HG03097 (cell line): ENCODE data around the gene ARRB2.

Experiments used
- ATAC-seq: cut with Tn5 transposase; IDR thresholded peaks from one replicate; pipeline ENCODE4 v1.9.1; 2021; ENCODE audit not compliant: unreplicated experiment, low FRiP score

Gene ARRB2

DNA sequence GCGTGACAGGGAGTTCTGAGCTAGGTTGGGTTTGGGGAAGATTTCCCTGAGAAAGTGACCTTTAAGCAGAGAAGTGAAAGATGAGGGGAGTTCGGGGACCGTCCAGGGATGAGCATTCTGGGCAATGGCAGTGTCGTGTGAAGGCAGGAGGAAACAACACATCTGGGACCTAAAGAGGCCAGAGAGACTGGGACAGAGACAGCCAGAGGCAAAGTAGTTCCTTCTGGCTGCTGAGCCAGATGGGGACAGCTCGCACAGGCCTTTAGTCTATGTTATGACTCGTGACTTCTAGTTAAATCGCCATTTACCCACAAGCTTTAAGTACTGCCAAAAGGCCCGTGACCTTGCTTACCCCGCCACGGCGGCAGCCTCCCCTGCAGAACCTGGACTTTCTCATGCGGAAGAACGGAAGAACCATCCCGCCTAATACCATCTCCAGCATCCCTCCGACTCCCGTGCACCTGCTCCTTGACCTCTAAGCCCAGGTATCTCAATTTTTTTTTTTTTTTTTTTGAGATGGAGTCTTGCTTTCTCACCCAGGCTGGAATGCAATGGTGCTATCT lies 12.3 kb downstream of the ARRB2 start:
- ATAC-seq, result no peak

DNA sequence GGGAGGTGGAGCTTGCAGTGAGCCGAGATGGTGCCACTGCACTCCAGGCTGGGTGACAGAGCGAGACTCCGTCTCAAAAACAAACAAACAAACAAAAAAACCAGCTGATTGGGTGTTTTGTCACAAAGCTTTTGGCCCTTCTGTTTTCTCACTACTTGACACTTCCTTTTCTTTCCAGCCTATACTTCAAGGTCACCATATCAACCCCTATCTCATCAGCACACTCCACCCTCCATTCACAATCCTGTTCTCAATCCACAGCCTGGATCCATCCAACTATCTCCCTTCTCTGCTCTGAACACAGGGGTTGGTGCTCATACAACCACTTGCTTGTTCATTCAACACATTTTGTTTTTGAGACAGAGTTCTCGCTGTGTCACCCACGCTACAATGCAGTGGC lies 14.2 kb downstream of the ARRB2 start:
- ATAC-seq, result no peak

DNA sequence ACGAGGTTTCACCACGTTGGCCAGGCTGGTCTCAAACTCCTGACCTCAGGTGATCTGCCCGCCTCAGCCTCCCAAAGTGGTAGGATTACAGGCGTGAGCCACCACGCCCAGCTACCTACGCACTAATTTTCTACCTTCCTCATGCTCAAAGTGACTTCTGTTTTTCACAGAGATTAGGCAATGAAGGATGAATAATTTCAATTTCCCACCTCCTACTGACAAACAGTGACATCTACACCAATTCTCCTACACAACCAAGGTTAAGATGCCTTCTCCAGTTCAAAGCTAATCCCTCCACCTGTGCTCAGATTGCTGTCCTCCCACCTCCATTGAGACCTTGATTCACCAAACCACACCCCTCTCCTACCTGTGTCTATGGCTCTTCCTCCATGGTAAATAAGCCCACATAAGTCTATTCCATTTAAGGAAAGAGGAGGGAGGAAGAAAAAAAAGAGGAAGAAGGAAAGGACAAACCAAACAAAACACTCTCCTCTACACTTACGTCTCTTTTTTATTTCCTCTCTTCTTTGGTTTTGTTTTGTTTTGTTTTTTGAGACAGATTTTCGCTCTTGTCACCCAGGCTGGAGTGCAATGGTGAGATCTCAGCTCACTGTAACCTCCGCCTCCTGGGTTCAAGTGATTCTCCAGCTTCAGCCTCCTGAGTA lies 15.3 kb downstream of the ARRB2 start:
- no peak for ATAC-seq

GRCh38 chr17:4728124-4728523 lies 17.7 kb downstream of the ARRB2 start:
- ATAC-seq, result no peak

DNA sequence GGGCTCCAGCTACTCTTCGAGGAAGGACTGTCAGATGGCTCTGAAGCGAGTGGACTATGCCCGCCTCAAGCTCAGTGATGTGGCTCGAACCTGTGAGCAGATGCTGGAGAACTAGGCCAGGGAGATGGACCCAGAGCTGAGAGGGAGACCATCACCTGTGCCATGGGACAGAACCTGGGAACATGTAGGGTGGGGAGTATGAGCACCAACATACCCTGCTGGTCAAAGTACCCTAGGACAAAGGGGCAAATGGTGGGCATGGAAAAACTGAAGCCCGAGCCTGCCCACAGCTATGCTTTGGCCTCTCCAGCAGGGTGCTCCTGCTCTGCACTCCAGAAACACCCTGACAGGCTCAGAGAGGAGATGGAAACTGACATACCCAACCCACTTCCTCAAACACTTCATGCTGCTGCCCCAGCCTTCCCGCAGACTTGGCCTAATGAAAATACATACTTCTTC lies 22.7 kb downstream of the ARRB2 start:
- ATAC-seq, result no peak

- no peak for ATAC-seq
Observed at GRCh38 chr17:4734857-4735475, 24.5 kb downstream of the ARRB2 start.

DNA sequence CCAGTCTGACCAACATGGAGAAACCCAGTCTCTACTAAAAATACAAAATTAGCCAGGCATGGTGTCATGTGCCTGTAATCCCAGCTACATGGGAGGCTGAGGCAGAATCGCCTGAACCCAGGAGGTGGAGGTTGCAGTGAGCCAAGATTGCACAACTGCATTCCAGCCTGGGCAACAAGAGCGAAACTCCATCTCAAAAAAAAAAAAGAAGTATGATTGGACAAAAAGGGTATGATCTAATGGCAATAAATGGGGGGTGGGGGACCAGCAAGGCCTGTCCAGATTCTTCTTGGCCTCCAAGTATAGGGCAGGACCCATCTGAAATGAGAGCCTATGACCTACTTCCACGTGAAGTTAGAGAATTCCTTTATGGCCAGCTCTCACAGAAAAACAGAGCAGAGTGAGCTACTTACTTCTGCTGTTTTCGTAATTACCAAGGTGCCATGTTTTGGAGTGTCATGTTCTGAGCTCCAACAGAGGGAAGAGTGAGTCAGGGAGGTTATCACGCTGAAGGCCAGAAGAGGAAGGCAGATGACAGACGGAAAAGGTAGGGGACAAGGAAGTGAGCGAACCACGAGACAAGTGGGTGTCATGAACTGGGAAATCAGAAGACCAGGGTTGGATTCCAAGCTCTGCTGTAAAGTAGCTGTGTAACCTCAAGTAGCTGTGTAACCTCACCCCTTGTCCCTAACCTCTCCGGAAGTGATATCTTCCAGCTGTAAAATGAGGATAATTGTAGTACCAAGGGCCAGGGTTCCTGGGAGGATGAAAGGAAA lies 25.6 kb downstream of the ARRB2 start:
- no peak for ATAC-seq

DNA sequence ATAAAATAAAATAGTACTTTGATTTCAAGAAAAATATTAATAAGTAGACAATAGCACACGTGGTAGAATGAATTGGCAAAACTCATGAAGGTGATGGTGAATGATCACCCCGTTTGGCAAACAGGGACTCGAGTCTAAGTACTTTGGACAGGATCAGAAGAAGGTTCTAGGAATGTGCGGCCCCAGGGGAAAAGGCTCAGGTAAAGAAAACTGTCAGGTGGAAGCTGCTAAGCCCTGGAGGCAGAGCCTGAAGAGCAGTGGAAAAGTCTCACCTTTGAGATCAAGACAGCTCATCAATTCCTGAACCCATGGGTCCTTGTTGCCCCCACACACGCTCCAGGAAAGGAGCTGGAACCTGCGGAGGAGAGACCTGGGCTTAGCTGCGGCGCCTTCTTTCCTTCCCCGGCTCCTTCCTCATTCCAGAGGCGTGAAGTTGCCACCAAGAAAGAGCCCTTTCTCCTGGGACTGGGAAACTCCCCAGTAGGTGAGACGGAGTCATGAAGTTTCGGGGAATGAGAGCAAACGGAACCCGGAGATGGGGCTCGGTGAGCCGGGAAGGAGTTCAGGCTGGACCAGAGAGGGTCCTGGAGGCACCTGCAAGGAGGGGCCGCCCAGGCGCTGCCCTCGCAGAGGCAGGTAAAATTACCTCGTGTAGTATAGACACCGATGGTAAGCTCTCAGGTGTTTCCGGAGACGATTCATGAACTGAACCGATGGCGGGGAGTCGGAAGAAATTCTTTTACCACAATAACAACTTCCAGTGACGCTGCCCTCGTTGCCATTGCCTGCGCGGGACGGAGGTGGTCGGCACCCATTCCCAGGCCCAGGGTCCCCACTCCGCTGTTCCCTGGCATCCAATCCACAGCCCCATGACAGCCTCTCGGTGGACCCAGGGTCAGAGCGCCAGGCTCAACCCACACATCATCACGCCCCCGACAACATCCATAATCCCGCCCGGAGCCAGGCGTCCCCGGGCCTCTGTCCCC lies 28.0 kb downstream of the ARRB2 start:
- ATAC-seq, result no peak

GRCh38 chr17:4739122-4740024 lies 28.9 kb downstream of the ARRB2 start, which contains the start of the genes CXCL16 and ZMYND15:
Gene CXCL16, minus strand, starts transcription at chr17:4739928. Its CDS starts 589 bp downstream, at chr17:4739339.
Gene ZMYND15, plus strand, starts transcription at chr17:4739833. Its CDS starts 716 bp downstream, at chr17:4740549.
- ATAC-seq, result no peak

DNA sequence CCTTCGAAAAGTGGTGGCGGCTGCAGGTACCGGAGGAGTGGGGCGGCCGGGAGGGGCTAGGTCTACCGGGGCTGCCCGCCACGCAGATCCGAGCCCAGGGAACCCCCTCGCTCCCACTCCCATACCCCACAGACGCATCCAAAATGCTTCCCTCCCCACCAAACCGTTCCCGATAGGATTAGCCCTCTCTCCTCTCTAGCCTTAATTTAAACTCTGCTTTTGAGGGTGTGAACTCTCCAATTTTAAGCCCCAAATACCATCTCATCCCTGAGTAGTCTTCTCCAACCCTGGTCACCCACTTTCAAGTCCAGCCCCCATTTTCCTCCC lies 29.6 kb downstream of the ARRB2 start:
- no peak for ATAC-seq

DNA sequence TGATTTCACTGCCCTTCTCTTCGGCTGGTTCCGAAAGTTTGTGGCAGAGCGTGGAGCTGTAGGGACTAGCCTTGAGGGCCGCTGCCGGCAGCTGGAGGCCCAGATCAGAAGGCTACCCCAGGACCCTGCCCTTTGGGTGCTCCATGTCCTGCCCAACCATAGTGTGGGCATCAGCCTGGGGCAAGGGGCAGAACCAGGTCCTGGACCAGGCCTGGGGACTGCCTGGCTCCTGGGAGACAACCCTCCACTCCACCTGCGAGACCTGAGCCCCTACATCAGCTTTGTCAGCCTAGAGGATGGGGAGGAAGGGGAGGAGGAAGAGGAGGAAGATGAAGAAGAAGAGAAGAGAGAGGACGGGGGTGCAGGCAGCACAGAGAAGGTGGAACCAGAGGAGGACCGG lies 30.2 kb downstream of the ARRB2 start:
- no peak for ATAC-seq

- ATAC-seq, result no peak
Observed at GRCh38 chr17:4741544-4741943, 31.1 kb downstream of the ARRB2 start.

DNA sequence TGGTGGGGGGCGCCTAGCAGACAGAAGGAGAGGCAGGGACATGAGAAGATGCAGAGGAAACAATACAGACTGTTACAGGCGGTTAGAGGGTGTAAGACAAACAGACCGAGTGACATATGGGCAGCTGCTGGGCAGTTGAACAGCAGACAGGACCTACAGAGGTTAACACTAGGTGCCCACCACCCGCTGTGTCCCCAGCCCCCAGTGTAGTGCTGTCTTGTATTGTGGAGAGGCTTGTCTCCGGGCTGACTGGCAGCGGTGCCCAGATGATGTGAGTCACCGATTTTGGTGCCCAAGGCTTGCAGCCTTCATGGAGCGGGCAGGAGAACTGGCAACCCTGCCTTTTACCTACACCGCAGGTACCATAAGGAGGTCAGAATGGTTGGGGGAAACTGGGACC lies 31.7 kb downstream of the ARRB2 start:
- no peak for ATAC-seq

- no peak for ATAC-seq
Observed at GRCh38 chr17:4742629-4743028, 32.2 kb downstream of the ARRB2 start.

- no peak for ATAC-seq
Observed at GRCh38 chr17:4743216-4743615, 32.8 kb downstream of the ARRB2 start.

- ATAC-seq, result no peak
Observed at GRCh38 chr17:4743898-4744297, 33.5 kb downstream of the ARRB2 start.

DNA sequence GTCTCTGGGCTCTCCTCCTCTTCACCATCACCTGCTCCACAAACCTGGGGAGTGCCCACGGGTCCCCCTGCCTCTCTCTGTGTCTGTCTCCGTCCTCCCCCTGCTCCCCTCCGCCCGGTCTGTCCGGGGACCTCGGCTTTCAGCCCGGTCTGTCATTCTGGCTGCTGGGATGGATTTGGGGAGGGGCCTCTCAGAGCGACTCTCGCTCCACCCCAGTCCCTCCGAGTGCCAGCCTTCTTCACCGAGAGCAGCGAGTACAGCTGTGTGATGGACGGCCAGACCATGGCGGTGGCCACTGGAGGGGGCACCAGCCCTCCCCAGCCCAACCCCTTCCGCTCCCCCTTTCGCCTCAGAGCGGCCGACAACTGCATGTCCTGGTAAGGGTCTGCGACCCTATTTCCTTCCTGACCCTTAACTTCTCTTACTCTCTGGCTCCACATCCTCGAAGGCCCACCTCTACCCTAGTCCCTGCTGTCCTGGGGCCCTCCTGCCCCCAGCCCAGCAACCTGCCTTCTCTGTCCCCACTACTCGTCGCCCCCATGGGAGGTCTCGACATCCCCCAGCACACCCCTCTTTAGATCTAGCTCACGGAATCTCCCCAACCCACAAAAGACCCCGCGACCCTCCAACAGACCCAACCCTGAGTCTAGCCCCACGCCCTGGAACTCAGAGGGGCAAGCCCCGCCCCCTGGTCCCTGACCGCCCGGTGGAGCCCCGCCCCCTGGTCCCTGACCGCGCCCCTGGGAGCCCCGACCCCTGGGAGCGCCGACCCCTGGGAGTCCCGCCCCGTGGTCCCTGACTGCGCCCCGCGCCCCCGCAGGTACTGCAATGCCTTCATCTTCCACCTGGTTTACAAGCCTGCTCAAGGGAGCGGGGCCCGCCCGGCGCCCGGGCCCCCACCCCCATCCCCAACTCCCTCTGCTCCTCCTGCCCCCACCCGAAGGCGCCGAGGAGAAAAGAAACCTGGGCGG lies 34.9 kb downstream of the ARRB2 start:
- ATAC-seq, result no peak

DNA sequence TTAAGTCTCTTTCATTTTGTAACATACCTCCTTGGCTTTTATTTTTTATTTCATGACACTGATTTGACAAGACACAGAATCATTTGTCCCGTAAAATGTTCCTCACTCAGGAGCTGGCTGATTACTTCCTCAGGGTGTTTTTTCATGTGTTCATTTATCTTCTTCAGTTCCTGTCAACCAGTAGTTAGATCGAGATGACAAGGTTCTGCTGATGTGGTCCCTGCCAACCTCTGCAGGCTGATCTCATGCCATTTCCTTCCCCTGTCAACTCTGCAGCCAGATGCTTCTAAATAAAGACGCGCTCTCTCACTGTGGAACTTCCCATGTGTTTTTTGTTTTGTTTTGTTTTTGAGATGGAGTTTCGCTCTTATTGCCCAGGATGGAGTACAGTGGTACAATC lies 37.4 kb downstream of the ARRB2 start:
- no peak for ATAC-seq
